H1 (cell line): Measurements from ENCODE around the gene TXNDC15. TPM values are rescaled to one million over a fixed set of nuclear protein-coding genes. Genes with fewer than 3 reads are reported as not detected.
A peak's percentile ranks its signal among the peaks of the same experiment; 100 is the strongest.

Experiments used
- EZH2 ChIP-seq: fragments of 200-600 bp; sonication (generic); IDR thresholded peaks from 2 replicates; pipeline ENCODE4 v1.7.1; 2012; ENCODE audit warnings: low read depth, mild to moderate bottlenecking, moderate library complexity, low read length, inconsistent platforms; ENCODE audit not compliant: severe bottlenecking
- TBP ChIP-seq: IDR thresholded peaks from 2 replicates; pipeline ENCODE4 v1.6.1; 2011; ENCODE audit warnings: low read depth, low read length, improper control_type of control experiment
- polyA plus RNA-seq, 7 experiments: library from polyadenylated mRNA; depleted of rRNA in 3 of 7; stranded (reverse) in 5 of 7; unstranded in 2 of 7; fragments of >200 nt in 5 of 7; fragments of 200-250 nt in 2 of 7; gene quantifications; 1 replicate in 5 of 7; 2 replicates in 1 of 7; 4 replicates in 1 of 7; pipeline versions ENCODE4 v1.2.1 to v1.2.3, GENCODE V29; 2011 to 2013; ENCODE audit warnings: missing spikeins in 2 of 7, mixed read lengths in 2 of 7
- total RNA-seq: library from RNA; stranded (reverse); fragmentation: NEBNext Ultra II Directional; extraction: Animal tissue kit (Norgen Biotek cat#: 25700); gene quantifications from 2 replicates; pipeline ENCODE4 v1.2.1, GENCODE V29; 2021

TXNDC15 gene
- total and polyA plus RNA-seq, 2 of the 8 experiments (the other 6 are each of a cell fraction or from before 2014, with no cell fraction given), result 20.1 to 30.8 TPM

DNA sequence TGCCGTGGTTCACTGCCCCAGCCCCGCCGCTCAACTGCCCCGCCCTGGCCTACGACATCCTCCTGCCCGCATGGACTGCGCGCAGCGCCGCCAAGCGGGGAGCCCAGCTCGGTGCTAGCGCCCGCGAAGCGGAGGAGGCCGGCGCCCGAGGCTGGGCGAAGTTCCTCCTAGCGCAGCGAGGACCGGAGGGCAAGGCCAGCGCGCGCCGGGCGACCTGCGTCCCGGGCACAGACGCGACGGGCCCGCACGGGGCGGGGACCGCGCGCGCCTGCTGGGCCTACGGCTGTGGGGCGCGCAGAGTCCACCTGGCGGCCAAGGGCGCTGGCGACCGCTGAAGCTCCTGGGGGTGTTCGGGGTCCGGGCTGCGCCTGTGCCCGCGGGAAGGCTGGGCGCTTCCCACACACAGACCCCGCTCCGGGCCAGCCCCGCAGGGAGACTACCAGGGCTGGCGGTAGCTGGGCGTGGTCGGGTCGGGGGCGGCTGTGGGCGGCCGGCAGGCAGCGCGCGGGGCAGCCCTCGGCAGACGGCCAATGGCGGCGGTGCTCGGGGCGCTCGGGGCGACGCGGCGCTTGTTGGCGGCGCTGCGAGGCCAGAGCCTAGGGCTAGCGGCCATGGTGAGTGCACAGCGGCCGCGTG lies 30.6 kb downstream of the TXNDC15 start, which contains the start of gene PCBD2 (continued):
- TF ChIP-seq EZH2 (peak; percentile 23), TBP (peak; percentile 80)
- TF ChIP-seq, all 59 proteins: peak for 23
